HCT116 (cell line): ENCODE data around the gene SPIN1. TPM values are rescaled to one million over a fixed set of nuclear protein-coding genes. Genes with fewer than 3 reads are reported as not detected.

Experiments
- ATAC-seq: fragments of 200-7000 bp; cut with Tn5 transposase; 2 replicates; pipeline ENCODE4 v1.9.1; 2020; ENCODE audit warnings: mild to moderate bottlenecking, moderate library complexity
- BruUV-seq: library from RNA; stranded (reverse); fragments of 400-500 nt; replicated peaks from 2 replicates; lab custom pipeline; 2021; lab: Mats Ljungman, UMichigan
- CTCF ChIA-PET: fragments of 300-600 bp; sonication (Branson Sonifier 250); formaldehyde crosslinking; loops from one replicate; lab custom pipeline; 2021; ENCODE audit warnings: antibody characterized with exemption; lab: Charles Lee
- POLR2A ChIA-PET: fragments of 300-600, 350-600 bp; sonication (Branson Sonifier 250); formaldehyde crosslinking; loops from one replicate; lab custom pipeline; 2021; ENCODE audit warnings: antibody characterized with exemption; lab: Charles Lee
- RAD21 ChIA-PET, 2 experiments: fragments of 300-600 bp; sonication (Branson Sonifier 250); formaldehyde crosslinking; loops; one replicate each; lab custom pipeline; 2023; ENCODE audit warnings: low total read pairs in 2 of 2; ENCODE audit not compliant: uncharacterized antibody in 2 of 2, unreplicated experiment in 2 of 2, low non-redundant PET in 1 of 2; lab: Charles Lee
- DNase-seq: peaks from one replicate; pipeline ENCODE4 v3.0.0-alpha.2; 2010; ENCODE audit warnings: low read depth, low spot score
- H2AFZ ChIP-seq: fragments of 200-600 bp; shearing (Covaris generic), sonication (generic); 2 replicates; pipeline ENCODE4 v1.6.1; 2017; ENCODE audit warnings: low read depth, mixed run types, mixed read lengths, antibody characterized with exemption, low read length; ENCODE audit not compliant: poor library complexity, severe bottlenecking
- H3K27ac ChIP-seq: 2 replicates; pipeline ENCODE4 v1.5.1; 2012; ENCODE audit warnings: low read depth, low read length
- H3K27me3 ChIP-seq: fragments of 200-600 bp; sonication (generic); 2 replicates; pipeline ENCODE4 v1.6.1; 2016; ENCODE audit warnings: mixed run types, low read length, mixed read lengths; ENCODE audit not compliant: insufficient read depth
- H3K36me3 ChIP-seq, 2 experiments: fragments of 200-500 bp in 1 of 2; fragments of 200-600 bp in 1 of 2; sonication (Bioruptor generic) in 1 of 2; sonication (generic) in 1 of 2; 2 replicates each; pipeline versions ENCODE4 v1.5.1 to v1.6.1; 2014 to 2016; ENCODE audit warnings: low read length in 2 of 2, inconsistent platforms in 1 of 2, mixed read lengths in 1 of 2, mixed run types in 1 of 2; ENCODE audit not compliant: insufficient read depth in 2 of 2, control insufficient read depth in 1 of 2
- H3K4me1 ChIP-seq, 2 experiments: fragments of 200-600 bp in 1 of 2; sonication (generic) in 1 of 2; 2 replicates each; pipeline versions ENCODE4 v1.5.1 to v1.6.1; 2012 to 2017; ENCODE audit warnings: low read length in 2 of 2, inconsistent platforms in 1 of 2, mild to moderate bottlenecking in 1 of 2, mixed read lengths in 1 of 2, mixed run types in 1 of 2, moderate library complexity in 1 of 2; ENCODE audit not compliant: insufficient read depth in 2 of 2, control insufficient read depth in 1 of 2
- H3K4me2 ChIP-seq: fragments of 200-600 bp; sonication (generic); 2 replicates; pipeline ENCODE4 v1.6.1; 2017; ENCODE audit warnings: mixed run types, low read length, mixed read lengths
- H3K4me3 ChIP-seq, 2 experiments: fragments of 200-600 bp in 1 of 2; sonication (generic) in 1 of 2; replicated peaks in 1 of 2; 2 replicates each; pipeline ENCODE4 v1.5.1; 2011 to 2016; ENCODE audit warnings: low read length in 2 of 2, control low read depth in 1 of 2, low read depth in 1 of 2, mild to moderate bottlenecking in 1 of 2, mixed read lengths in 1 of 2, mixed run types in 1 of 2
- H3K79me2 ChIP-seq: fragments of 200-600 bp; sonication (generic); 2 replicates; pipeline ENCODE4 v1.6.1; 2017; ENCODE audit warnings: mild to moderate bottlenecking, mixed run types, low read length, moderate library complexity, mixed read lengths; ENCODE audit not compliant: insufficient read depth
- H3K9ac ChIP-seq: fragments of 200-600 bp; sonication (generic); 2 replicates; pipeline ENCODE4 v1.6.1; 2016; ENCODE audit warnings: low read length, mixed read lengths
- H3K9me2 ChIP-seq: fragments of 200-600 bp; sonication (generic), shearing (Covaris generic); 2 replicates; pipeline ENCODE4 v1.6.1; 2017; ENCODE audit warnings: mixed run types, mild to moderate bottlenecking, moderate library complexity; ENCODE audit not compliant: insufficient read depth
- H3K9me3 ChIP-seq, 2 experiments: fragments of 200-500 bp in 1 of 2; fragments of 200-600 bp in 1 of 2; sonication (Bioruptor generic) in 1 of 2; sonication (generic) in 1 of 2; 2 replicates each; pipeline ENCODE4 v1.6.1; 2014 to 2017; ENCODE audit warnings: low read length in 2 of 2, mixed read lengths in 2 of 2, inconsistent platforms in 1 of 2, low read depth in 1 of 2, mild to moderate bottlenecking in 1 of 2, mixed run types in 1 of 2, moderate library complexity in 1 of 2; ENCODE audit not compliant: control insufficient read depth in 1 of 2, insufficient read depth in 1 of 2
- H4K20me1 ChIP-seq: fragments of 200-600 bp; sonication (generic), shearing (Covaris generic); 2 replicates; pipeline ENCODE4 v1.6.1; 2017; ENCODE audit warnings: mixed run types, mild to moderate bottlenecking, moderate library complexity; ENCODE audit not compliant: insufficient read depth
- ATF3 ChIP-seq: IDR thresholded peaks from 2 replicates; pipeline ENCODE4 v1.6.1; 2012
- CBX3 ChIP-seq: IDR thresholded peaks from 2 replicates; pipeline ENCODE4 v1.6.1; 2012; ENCODE audit warnings: low read depth
- CEBPB ChIP-seq: IDR thresholded peaks from 2 replicates; pipeline ENCODE4 v1.6.1; 2012; ENCODE audit warnings: low read depth
- EGR1 ChIP-seq: IDR thresholded peaks from 2 replicates; pipeline ENCODE4 v1.6.1; 2012; ENCODE audit warnings: low read depth
- EZH2 ChIP-seq: fragments of 200-600 bp; sonication (generic); IDR thresholded peaks from 2 replicates; pipeline ENCODE4 v1.6.1; 2017; ENCODE audit warnings: antibody characterized with exemption, mixed run types
- EZH2phosphoT487 ChIP-seq: fragments of 200-600 bp; IDR thresholded peaks from 2 replicates; pipeline ENCODE4 v1.6.1; 2018; ENCODE audit warnings: antibody characterized with exemption, borderline replicate concordance
- FOSL1 ChIP-seq: IDR thresholded peaks from 2 replicates; pipeline ENCODE4 v1.6.1; 2012; ENCODE audit warnings: low read depth
- JUND ChIP-seq: IDR thresholded peaks from 2 replicates; pipeline ENCODE4 v1.6.1; 2012
- POLR2A ChIP-seq: IDR thresholded peaks from 2 replicates; pipeline ENCODE4 v1.7.0; 2011; ENCODE audit warnings: borderline replicate concordance; ENCODE audit not compliant: insufficient read depth, insufficient read length; ENCODE audit errors: extremely low read depth
- POLR2AphosphoS5 ChIP-seq: IDR thresholded peaks from 2 replicates; pipeline ENCODE4 v1.6.1; 2011; ENCODE audit warnings: mild to moderate bottlenecking, low read depth, low read length, moderate library complexity
- SIN3A ChIP-seq: IDR thresholded peaks from 2 replicates; pipeline ENCODE4 v1.6.1; 2012; ENCODE audit warnings: low read depth
- SP1 ChIP-seq: IDR thresholded peaks from 2 replicates; pipeline ENCODE4 v1.6.1; 2012; ENCODE audit warnings: low read depth
- SRF ChIP-seq: IDR thresholded peaks from 2 replicates; pipeline ENCODE4 v1.6.1; 2012; ENCODE audit warnings: low read depth
- TCF7L2 ChIP-seq: IDR thresholded peaks from 2 replicates; pipeline ENCODE4 v1.7.0; 2011; ENCODE audit warnings: borderline replicate concordance, inconsistent platforms; ENCODE audit not compliant: insufficient read depth, insufficient read length; ENCODE audit errors: extremely low read depth
- YY1 ChIP-seq: IDR thresholded peaks from 2 replicates; pipeline ENCODE4 v1.6.1; 2011; ENCODE audit warnings: low read length, low read depth, moderate library complexity, mild to moderate bottlenecking; ENCODE audit not compliant: insufficient replicate concordance; ENCODE audit errors: extremely low read depth
- ZFX ChIP-seq: fragments of 450-650 bp; IDR thresholded peaks from 2 replicates; pipeline ENCODE4 v1.6.1; 2017
- ZNF274 ChIP-seq: fragments of 200-500 bp; sonication (Bioruptor generic); IDR thresholded peaks from 2 replicates; pipeline ENCODE4 v1.6.1; 2014; ENCODE audit warnings: mild to moderate bottlenecking, low read depth, low read length, inconsistent platforms
- intact Hi-C: fragments of 100-400 bp; cut with micrococcal nuclease; formaldehyde crosslinking; loops from 2 replicates; pipeline ENCODE4 v1.10.0; 2022
- total RNA-seq: library from RNA; stranded (reverse); gene quantifications from one replicate; pipeline ENCODE4 v1.2.1, GENCODE V29; 2021; ENCODE audit not compliant: unreplicated experiment
- TF ChIP-seq, protein P1 (sequence below): IDR thresholded peaks from 2 replicates; pipeline ENCODE4 v1.6.1; 2012; ENCODE audit warnings: low read depth
- TF ChIP-seq, protein P2 (sequence below), 3 experiments: fragments of 200-600 bp in 1 of 3; sonication (generic) in 1 of 3; IDR thresholded peaks in 2 of 3; conservative IDR thresholded peaks in 1 of 3; 2 replicates each; pipeline ENCODE4 v1.5.1; 2012 to 2017; ENCODE audit warnings: low read depth in 2 of 3, low read length in 2 of 3, antibody characterized with exemption in 1 of 3, borderline replicate concordance in 1 of 3, control low read depth in 1 of 3, mild to moderate bottlenecking in 1 of 3, mixed read lengths in 1 of 3, mixed run types in 1 of 3, moderate library complexity in 1 of 3; ENCODE audit not compliant: insufficient read depth in 1 of 3
- TF ChIP-seq, protein P3 (sequence below): IDR thresholded peaks from 2 replicates; pipeline ENCODE4 v1.6.1; 2012

The SPIN1 gene
- total RNA-seq, 1 experiment from 2014 or later: 74.0 TPM

DNA sequence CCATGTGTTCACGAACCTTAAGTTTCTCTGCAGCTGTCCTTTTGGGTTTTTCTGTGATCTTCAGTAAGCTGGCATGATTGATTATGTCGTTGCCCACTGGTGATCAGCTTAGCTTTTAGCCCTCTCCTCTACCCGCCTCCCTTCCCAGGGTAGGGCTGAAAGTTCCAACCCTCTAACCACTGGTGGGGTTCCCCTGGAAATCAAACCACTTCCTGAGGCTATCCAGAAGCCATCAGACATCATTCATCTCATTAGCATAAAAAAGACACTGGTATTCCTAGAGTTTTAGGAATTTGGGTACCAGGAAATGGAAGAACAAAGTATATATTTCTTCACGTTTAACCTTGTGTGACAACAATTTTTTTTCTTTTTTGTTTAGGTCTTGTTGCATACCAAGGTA is 29.8 kb downstream of the SPIN1 start:
- no peak for ATAC-seq
- Histone ChIP-seq H3K4me3 (no peak overlapping the region), H3K4me2 (no peak overlapping the region), H3K79me2 (peaks cover 99% of the 10 kb centered on the region), H3K27ac (no peak overlapping the region), H3K9me3 (peaks cover 20 to 30% of the 10 kb centered on the region in 2 experiments), H4K20me1 (no peaks in the 10 kb centered on the region), H2AFZ (no peak overlapping the region), H3K9me2 (no peaks in the 10 kb centered on the region), H3K27me3 (no peaks in the 10 kb centered on the region), H3K36me3 (peaks cover 0 to 31% of the 10 kb centered on the region in 2 experiments; a peak in 1 of 4 replicates), H3K9ac (no peak overlapping the region), H3K4me1 (peaks cover 0 to 10% of the 10 kb centered on the region in 2 experiments; a peak in 1 of 4 replicates)
- ChIA-PET POLR2A (no interaction called here), RAD21 (no interaction called here), CTCF (no interaction called here)
- BruUV-seq: no TSS peak
- intact Hi-C loops: no loop called here
- DNase-seq: no peak
- no peak for TF ChIP-seq ZNF274
- TF ChIP-seq, protein P1, sequence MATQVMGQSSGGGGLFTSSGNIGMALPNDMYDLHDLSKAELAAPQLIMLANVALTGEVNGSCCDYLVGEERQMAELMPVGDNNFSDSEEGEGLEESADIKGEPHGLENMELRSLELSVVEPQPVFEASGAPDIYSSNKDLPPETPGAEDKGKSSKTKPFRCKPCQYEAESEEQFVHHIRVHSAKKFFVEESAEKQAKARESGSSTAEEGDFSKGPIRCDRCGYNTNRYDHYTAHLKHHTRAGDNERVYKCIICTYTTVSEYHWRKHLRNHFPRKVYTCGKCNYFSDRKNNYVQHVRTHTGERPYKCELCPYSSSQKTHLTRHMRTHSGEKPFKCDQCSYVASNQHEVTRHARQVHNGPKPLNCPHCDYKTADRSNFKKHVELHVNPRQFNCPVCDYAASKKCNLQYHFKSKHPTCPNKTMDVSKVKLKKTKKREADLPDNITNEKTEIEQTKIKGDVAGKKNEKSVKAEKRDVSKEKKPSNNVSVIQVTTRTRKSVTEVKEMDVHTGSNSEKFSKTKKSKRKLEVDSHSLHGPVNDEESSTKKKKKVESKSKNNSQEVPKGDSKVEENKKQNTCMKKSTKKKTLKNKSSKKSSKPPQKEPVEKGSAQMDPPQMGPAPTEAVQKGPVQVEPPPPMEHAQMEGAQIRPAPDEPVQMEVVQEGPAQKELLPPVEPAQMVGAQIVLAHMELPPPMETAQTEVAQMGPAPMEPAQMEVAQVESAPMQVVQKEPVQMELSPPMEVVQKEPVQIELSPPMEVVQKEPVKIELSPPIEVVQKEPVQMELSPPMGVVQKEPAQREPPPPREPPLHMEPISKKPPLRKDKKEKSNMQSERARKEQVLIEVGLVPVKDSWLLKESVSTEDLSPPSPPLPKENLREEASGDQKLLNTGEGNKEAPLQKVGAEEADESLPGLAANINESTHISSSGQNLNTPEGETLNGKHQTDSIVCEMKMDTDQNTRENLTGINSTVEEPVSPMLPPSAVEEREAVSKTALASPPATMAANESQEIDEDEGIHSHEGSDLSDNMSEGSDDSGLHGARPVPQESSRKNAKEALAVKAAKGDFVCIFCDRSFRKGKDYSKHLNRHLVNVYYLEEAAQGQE: no peak
- TF ChIP-seq SP1: no peak
- no peak for TF ChIP-seq ATF3
- no peak for TF ChIP-seq POLR2A
- TF ChIP-seq ZFX: no peak
- TF ChIP-seq, protein P2, sequence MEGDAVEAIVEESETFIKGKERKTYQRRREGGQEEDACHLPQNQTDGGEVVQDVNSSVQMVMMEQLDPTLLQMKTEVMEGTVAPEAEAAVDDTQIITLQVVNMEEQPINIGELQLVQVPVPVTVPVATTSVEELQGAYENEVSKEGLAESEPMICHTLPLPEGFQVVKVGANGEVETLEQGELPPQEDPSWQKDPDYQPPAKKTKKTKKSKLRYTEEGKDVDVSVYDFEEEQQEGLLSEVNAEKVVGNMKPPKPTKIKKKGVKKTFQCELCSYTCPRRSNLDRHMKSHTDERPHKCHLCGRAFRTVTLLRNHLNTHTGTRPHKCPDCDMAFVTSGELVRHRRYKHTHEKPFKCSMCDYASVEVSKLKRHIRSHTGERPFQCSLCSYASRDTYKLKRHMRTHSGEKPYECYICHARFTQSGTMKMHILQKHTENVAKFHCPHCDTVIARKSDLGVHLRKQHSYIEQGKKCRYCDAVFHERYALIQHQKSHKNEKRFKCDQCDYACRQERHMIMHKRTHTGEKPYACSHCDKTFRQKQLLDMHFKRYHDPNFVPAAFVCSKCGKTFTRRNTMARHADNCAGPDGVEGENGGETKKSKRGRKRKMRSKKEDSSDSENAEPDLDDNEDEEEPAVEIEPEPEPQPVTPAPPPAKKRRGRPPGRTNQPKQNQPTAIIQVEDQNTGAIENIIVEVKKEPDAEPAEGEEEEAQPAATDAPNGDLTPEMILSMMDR (IDR thresholded peaks at IDR 0.05 in 2 of 3, conservative IDR thresholded peaks at IDR 0.05 in 1 of 3; ENCODE audit: borderline replicate concordance in 1 of 3, insufficient read depth in 1 of 3, low read depth in 2 of 3, low read length in 2 of 3): no peak
- TF ChIP-seq YY1: no peak
- TF ChIP-seq CEBPB: no peak
- no peak for TF ChIP-seq FOSL1
- TF ChIP-seq JUND: no peak
- TF ChIP-seq TCF7L2: no peak
- TF ChIP-seq, protein P3, sequence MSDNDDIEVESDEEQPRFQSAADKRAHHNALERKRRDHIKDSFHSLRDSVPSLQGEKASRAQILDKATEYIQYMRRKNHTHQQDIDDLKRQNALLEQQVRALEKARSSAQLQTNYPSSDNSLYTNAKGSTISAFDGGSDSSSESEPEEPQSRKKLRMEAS: no peak
- no peak for TF ChIP-seq CBX3
- TF ChIP-seq EZH2: no peak
- TF ChIP-seq SRF: no peak
- TF ChIP-seq POLR2AphosphoS5: no peak
- TF ChIP-seq EZH2phosphoT487: no peak
- TF ChIP-seq SIN3A: no peak
- TF ChIP-seq EGR1: no peak
